Hepatocyte (in vitro differentiated cells): ENCODE data around the gene HSF2BP. TPM values are rescaled to one million over a fixed set of nuclear protein-coding genes. Genes with fewer than 3 reads are reported as not detected.
"Not testable (repeated sequence)": the region's sequence is repeated elsewhere in the genome, so short reads cannot be mapped to it uniquely, and the experiment has no call there.

ENCODE experiments used
- DNase-seq: peaks from one replicate; pipeline ENCODE4 v3.0.0-alpha.2; 2016; ENCODE audit warnings: low spot score
- H2AFZ ChIP-seq: fragments of 200-600 bp; sonication (generic); 2 replicates; pipeline ENCODE4 v1.6.0; 2016; ENCODE audit warnings: antibody characterized with exemption, mild to moderate bottlenecking
- H3K27ac ChIP-seq: fragments of 200-600 bp; sonication (generic); 2 replicates; pipeline ENCODE4 v1.5.1; 2016; ENCODE audit warnings: mild to moderate bottlenecking
- H3K27me3 ChIP-seq: fragments of 200-600 bp; sonication (generic); 2 replicates; pipeline ENCODE4 v1.6.1; 2016
- H3K36me3 ChIP-seq: fragments of 200-600 bp; sonication (generic); replicated peaks from 2 replicates; pipeline ENCODE4 v1.5.1; 2016; ENCODE audit warnings: low read depth; ENCODE audit not compliant: insufficient read depth
- H3K4me1 ChIP-seq: fragments of 200-600 bp; sonication (generic); 2 replicates; pipeline ENCODE4 v1.5.1; 2016; ENCODE audit warnings: mild to moderate bottlenecking, moderate library complexity; ENCODE audit not compliant: insufficient read depth
- H3K4me2 ChIP-seq: fragments of 200-600 bp; sonication (generic); 2 replicates; pipeline ENCODE4 v1.6.0; 2016
- H3K4me3 ChIP-seq: fragments of 200-600 bp; sonication (generic); 2 replicates; pipeline ENCODE4 v1.5.1; 2016; ENCODE audit warnings: mild to moderate bottlenecking
- H3K79me2 ChIP-seq: fragments of 200-600 bp; sonication (generic); 2 replicates; pipeline ENCODE4 v1.6.0; 2017; ENCODE audit warnings: mild to moderate bottlenecking
- H3K9me2 ChIP-seq: fragments of 200-600 bp; sonication (generic); replicated peaks from 2 replicates; pipeline ENCODE4 v1.6.0; 2017; ENCODE audit warnings: mild to moderate bottlenecking; ENCODE audit not compliant: insufficient read depth
- H3K9me3 ChIP-seq: fragments of 200-600 bp; sonication (generic); 2 replicates; pipeline ENCODE4 v1.5.1; 2016; ENCODE audit warnings: low read depth, mild to moderate bottlenecking
- H4K20me1 ChIP-seq: fragments of 200-600 bp; sonication (generic); 2 replicates; pipeline ENCODE4 v1.6.0; 2016; ENCODE audit warnings: mild to moderate bottlenecking; ENCODE audit not compliant: insufficient read depth, poor library complexity, severe bottlenecking
- CTCF ChIP-seq: fragments of 200-600 bp; sonication (generic); IDR thresholded peaks from 2 replicates; pipeline ENCODE4 v1.5.1; 2016; ENCODE audit warnings: antibody characterized with exemption, mild to moderate bottlenecking; ENCODE audit not compliant: poor library complexity
- EZH2 ChIP-seq: fragments of 200-600 bp; sonication (generic); IDR thresholded peaks from 2 replicates; pipeline ENCODE4 v1.6.1; 2016; ENCODE audit warnings: antibody characterized with exemption, mild to moderate bottlenecking, borderline replicate concordance
- EZH2phosphoT487 ChIP-seq: fragments of 200-600 bp; sonication (generic); IDR thresholded peaks from one replicate; pipeline ENCODE4 v1.6.1; 2018; ENCODE audit warnings: antibody characterized with exemption, mild to moderate bottlenecking, low read depth, moderate library complexity; ENCODE audit not compliant: unreplicated experiment, severe bottlenecking
- WGBS: methylation state at CpG from one replicate; pipeline ENCODE4 v1.1.6; 2016; ENCODE audit warnings: low lambda C conversion rate; ENCODE audit errors: missing lambda C conversion rate; 5-methylcytosine and 5-hydroxymethylcytosine counted together
- polyA plus RNA-seq: library from polyadenylated mRNA; unstranded; fragments of >200 nt; fragmentation: Nextera tagmentation; extraction: Ambion mirVana; gene quantifications from 2 replicates; pipeline ENCODE4 v1.2.1, GENCODE V29; 2016
- total RNA-seq: library from RNA; depleted of rRNA; stranded (reverse); fragments of >200 nt; gene quantifications from 2 replicates; pipeline ENCODE4 v1.2.3, GENCODE V29; 2014

HSF2BP gene
- total and polyA plus RNA-seq, 2 experiments from 2014 or later = 1.3 to 1.4 TPM

GRCh38 chr21:43653626-43654025 lies 5.7 kb downstream of the HSF2BP start:
- no peak overlapping the region for H3K4me3 ChIP-seq
- TF ChIP-seq EZH2 = no peak
- TF ChIP-seq EZH2phosphoT487 = no peak
- no peak for TF ChIP-seq CTCF
- no peak overlapping the region for H3K4me2 ChIP-seq
- H3K9me2 ChIP-seq = no peaks in the 10 kb centered on the region
- no peaks in the 10 kb centered on the region for H3K36me3 ChIP-seq
- H3K9me3 ChIP-seq = no peaks in the 10 kb centered on the region
- 88% methylated on average over 6 of the region's 6 CpGs for WGBS
- peaks cover under 1% of the 10 kb centered on the region for H3K4me1 ChIP-seq
- no peak overlapping the region for H2AFZ ChIP-seq
- H3K79me2 ChIP-seq = no peaks in the 10 kb centered on the region
- H3K27ac ChIP-seq = no peak overlapping the region
- no peaks in the 10 kb centered on the region for H4K20me1 ChIP-seq
- DNase-seq = no peak
- H3K27me3 ChIP-seq = no peaks in the 10 kb centered on the region

- TF ChIP-seq CTCF = no peak
- no peak for TF ChIP-seq EZH2phosphoT487
- no peak for TF ChIP-seq EZH2
- Histone ChIP-seq H3K9me3 (no peaks in the 10 kb centered on the region), H3K4me2 (no peak overlapping the region), H3K27ac (no peak overlapping the region), H3K9me2 (no peaks in the 10 kb centered on the region), H3K4me3 (no peak overlapping the region), H4K20me1 (no peaks in the 10 kb centered on the region), H3K36me3 (no peaks in the 10 kb centered on the region), H2AFZ (no peak overlapping the region), H3K79me2 (no peaks in the 10 kb centered on the region), H3K27me3 (no peaks in the 10 kb centered on the region), H3K4me1 (no peaks in the 10 kb centered on the region)
- no peak for DNase-seq
- WGBS = 94% methylated on average over 6 of the region's 6 CpGs
Measured at GRCh38 chr21:43652616-43653015, 6.7 kb downstream of the HSF2BP start.

GRCh38 chr21:43651926-43652325 lies 7.4 kb downstream of the HSF2BP start:
- not testable (repeated sequence) for H3K9me2 ChIP-seq, H4K20me1 ChIP-seq, H3K4me1 ChIP-seq, DNase-seq, H3K4me2 ChIP-seq, H2AFZ ChIP-seq, H3K36me3 ChIP-seq, H3K27ac ChIP-seq, H3K9me3 ChIP-seq, H3K4me3 ChIP-seq, H3K79me2 ChIP-seq, H3K27me3 ChIP-seq
- WGBS = 90% methylated on average over 6 of the region's 6 CpGs

GRCh38 chr21:43648171-43648570 lies 11.1 kb downstream of the HSF2BP start:
- peaks cover 7% of the 10 kb centered on the region for H3K4me1 ChIP-seq
- no peaks in the 10 kb centered on the region for H3K36me3 ChIP-seq
- no peaks in the 10 kb centered on the region for H4K20me1 ChIP-seq
- WGBS = 79% methylated on average over 9 of the region's 9 CpGs
- H3K9me2 ChIP-seq = no peaks in the 10 kb centered on the region
- no peak overlapping the region for H2AFZ ChIP-seq
- TF ChIP-seq CTCF = no peak
- TF ChIP-seq EZH2 = no peak
- no peak for TF ChIP-seq EZH2phosphoT487
- H3K4me3 ChIP-seq = no peak overlapping the region
- DNase-seq = no peak
- H3K27ac ChIP-seq = no peak overlapping the region
- H3K27me3 ChIP-seq = no peaks in the 10 kb centered on the region
- H3K9me3 ChIP-seq = no peaks in the 10 kb centered on the region
- no peak overlapping the region for H3K4me2 ChIP-seq
- no peaks in the 10 kb centered on the region for H3K79me2 ChIP-seq
